Measurements from ENCODE around the gene TECR. TPM values are rescaled to one million over a fixed set of nuclear protein-coding genes. Genes with fewer than 3 reads are reported as not detected.

TECR gene
- total and polyA plus RNA-seq, 2 of the 13 experiments (the other 11 are each of a cell fraction or from before 2014, with no cell fraction given), result 54.9 to 121 TPM

DNA sequence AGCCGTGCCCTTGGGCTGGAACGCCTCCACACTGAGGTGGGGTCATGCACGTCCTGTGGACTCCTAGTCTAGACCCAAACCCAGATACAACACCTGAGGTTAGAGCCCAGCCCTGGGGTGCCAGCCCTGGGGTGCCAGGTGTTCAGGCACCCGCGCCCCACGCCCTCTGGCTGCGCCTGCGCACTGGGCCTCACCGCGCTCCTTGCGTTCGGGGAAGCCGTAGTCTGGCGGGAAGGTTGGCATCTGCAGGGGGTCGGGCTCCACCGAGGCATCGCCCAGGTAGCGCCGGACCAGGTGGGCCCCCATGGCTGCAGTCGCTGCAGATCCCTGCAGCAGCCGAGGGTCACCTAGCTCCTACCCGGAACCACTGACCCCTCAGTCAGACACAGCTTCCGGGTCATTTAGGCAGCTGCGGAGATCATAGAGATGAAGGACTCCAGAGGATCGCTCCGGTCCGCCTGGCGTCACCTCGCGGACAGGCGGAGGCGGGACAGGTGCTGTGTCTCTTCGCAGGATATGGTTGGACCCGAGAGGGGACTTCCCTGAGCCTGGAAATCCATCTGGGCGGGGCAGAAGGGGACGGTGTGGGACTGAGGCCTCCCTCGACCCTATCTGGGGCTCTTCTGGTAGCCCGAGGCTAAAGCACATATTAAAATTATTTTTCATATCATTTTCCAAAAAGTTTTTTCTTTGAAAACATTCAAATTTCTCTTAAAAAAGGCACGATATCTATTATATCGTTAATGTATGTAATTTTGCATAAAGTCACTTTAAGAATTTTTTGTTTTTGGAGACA lies 42.5 kb downstream of the TECR start, which contains the start of gene NDUFB7 (continued):
- TF ChIP-seq, protein P1, sequence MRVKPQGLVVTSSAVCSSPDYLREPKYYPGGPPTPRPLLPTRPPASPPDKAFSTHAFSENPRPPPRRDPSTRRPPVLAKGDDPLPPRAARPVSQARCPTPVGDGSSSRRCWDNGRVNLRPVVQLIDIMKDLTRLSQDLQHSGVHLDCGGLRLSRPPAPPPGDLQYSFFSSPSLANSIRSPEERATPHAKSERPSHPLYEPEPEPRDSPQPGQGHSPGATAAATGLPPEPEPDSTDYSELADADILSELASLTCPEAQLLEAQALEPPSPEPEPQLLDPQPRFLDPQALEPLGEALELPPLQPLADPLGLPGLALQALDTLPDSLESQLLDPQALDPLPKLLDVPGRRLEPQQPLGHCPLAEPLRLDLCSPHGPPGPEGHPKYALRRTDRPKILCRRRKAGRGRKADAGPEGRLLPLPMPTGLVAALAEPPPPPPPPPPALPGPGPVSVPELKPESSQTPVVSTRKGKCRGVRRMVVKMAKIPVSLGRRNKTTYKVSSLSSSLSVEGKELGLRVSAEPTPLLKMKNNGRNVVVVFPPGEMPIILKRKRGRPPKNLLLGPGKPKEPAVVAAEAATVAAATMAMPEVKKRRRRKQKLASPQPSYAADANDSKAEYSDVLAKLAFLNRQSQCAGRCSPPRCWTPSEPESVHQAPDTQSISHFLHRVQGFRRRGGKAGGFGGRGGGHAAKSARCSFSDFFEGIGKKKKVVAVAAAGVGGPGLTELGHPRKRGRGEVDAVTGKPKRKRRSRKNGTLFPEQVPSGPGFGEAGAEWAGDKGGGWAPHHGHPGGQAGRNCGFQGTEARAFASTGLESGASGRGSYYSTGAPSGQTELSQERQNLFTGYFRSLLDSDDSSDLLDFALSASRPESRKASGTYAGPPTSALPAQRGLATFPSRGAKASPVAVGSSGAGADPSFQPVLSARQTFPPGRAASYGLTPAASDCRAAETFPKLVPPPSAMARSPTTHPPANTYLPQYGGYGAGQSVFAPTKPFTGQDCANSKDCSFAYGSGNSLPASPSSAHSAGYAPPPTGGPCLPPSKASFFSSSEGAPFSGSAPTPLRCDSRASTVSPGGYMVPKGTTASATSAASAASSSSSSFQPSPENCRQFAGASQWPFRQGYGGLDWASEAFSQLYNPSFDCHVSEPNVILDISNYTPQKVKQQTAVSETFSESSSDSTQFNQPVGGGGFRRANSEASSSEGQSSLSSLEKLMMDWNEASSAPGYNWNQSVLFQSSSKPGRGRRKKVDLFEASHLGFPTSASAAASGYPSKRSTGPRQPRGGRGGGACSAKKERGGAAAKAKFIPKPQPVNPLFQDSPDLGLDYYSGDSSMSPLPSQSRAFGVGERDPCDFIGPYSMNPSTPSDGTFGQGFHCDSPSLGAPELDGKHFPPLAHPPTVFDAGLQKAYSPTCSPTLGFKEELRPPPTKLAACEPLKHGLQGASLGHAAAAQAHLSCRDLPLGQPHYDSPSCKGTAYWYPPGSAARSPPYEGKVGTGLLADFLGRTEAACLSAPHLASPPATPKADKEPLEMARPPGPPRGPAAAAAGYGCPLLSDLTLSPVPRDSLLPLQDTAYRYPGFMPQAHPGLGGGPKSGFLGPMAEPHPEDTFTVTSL (CRISPR knock-in tag; IDR thresholded peaks at IDR 0.05; ENCODE audit: borderline replicate concordance), result no peak
- TF ChIP-seq MTF2 (CRISPR knock-in tag; IDR thresholded peaks at IDR 0.05; ENCODE audit: borderline replicate concordance) (no peak), TSC22D2 (CRISPR knock-in tag; IDR thresholded peaks at IDR 0.05; ENCODE audit: borderline replicate concordance) (peak; percentile 74; the same call in 1 of the 2 replicates), DDIT3 (CRISPR knock-in tag; IDR thresholded peaks at IDR 0.05) (no peak), ZNF770 (CRISPR knock-in tag; IDR thresholded peaks at IDR 0.05) (0 out of 2 replicates have a peak, but pooled peaks have one; percentile 50), ZKSCAN1 (IDR thresholded peaks at IDR 0.05; ENCODE audit: low read length) (no peak), SCMH1 (CRISPR knock-in tag; IDR thresholded peaks at IDR 0.05; ENCODE audit: borderline replicate concordance) (no peak), ADNP (CRISPR knock-in tag; IDR thresholded peaks at IDR 0.05) (peak; percentile 58; the same call in 1 of the 2 replicates), WIZ (CRISPR knock-in tag; IDR thresholded peaks at IDR 0.05) (no peak), NKX3-1 (CRISPR knock-in tag; IDR thresholded peaks at IDR 0.05) (peak; percentile 74; the same call in 1 of the 2 replicates), ZNF143 (CRISPR knock-in tag; IDR thresholded peaks at IDR 0.05) (peak; percentile 63), ZNF343 (CRISPR knock-in tag; IDR thresholded peaks at IDR 0.05) (no peak), ASH2L (IDR thresholded peaks at IDR 0.05; ENCODE audit: insufficient read length, low read depth, low read length) (peak; percentile 87), E2F5 (CRISPR knock-in tag; conservative IDR thresholded peaks at IDR 0.05) (no peak), FOSL2 (CRISPR knock-in tag; IDR thresholded peaks at IDR 0.05) (peak; percentile 58), ZNF326 (CRISPR knock-in tag; IDR thresholded peaks at IDR 0.05; ENCODE audit: borderline replicate concordance) (no peak), ELF1 (CRISPR knock-in tag; IDR thresholded peaks at IDR 0.05) (peak; percentile 95), ZNF17 (CRISPR knock-in tag; IDR thresholded peaks at IDR 0.05) (no peak), RFX1 (IDR thresholded peaks at IDR 0.05) (no peak), SNAPC5 (CRISPR knock-in tag; IDR thresholded peaks at IDR 0.05; ENCODE audit: borderline replicate concordance) (0 out of 2 replicates have a peak, but pooled peaks have one; percentile 77), ZSCAN25 (CRISPR knock-in tag; IDR thresholded peaks at IDR 0.05) (0 out of 2 replicates have a peak, but pooled peaks have one; percentile 26)
